ACHN (cell line): ENCODE data around the gene COPRS.
"Not testable (repeated sequence)": the region's sequence is repeated elsewhere in the genome, so short reads cannot be mapped to it uniquely, and the experiment has no call there.

Experiments
- DNase-seq: peaks from one replicate; pipeline ENCODE4 v3.0.0-alpha.2; 2015
- in situ Hi-C: cut with HindIII; loops from 2 replicates; pipeline ENCODE4 v1.10.0; 2017; ENCODE audit warnings: low sequenced_read_pairs, low pct_ligation_motif_present, low pct_unique_long_range_greater_than_20kb

COPRS gene

DNA sequence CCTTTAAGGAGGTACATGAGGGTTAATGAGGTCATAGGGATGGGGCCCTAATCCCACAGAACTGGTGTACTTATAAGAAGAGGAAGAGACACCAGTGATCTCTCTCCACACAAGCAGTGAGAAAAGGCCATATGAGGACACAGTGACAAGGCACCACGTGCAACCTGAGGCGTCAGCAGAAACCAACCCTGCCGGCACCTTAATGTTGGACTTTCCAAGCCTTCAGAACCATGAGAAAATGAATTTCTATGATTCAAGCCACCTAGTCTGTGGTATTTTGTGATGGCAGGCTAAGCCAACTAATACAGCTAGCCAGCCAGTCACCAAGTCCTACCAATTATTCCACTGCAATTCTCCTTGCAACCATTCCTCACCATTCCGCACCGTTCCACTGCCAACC is 39.5 kb downstream of the COPRS start:
- in situ Hi-C loops = no loop called here
- DNase-seq = no peak

DNA sequence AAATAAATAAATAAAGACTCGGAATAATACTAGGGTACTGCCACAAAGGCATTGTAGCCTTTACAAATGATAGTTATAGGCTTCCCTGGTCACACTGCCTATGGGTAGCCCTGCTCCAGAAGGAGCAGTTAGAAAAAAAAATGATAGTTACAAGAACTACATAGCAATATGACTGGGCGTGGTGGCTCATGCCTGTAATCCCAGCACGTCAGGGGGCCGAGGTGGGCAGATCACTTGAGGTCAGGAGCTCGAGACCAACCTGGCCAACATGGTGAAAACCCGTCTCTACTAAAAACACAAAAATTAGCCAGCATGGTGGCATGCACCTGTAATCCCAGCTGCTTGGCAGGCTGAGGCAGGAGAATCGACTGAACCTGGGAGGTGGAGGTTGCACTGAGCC is 40.2 kb downstream of the COPRS start:
- in situ Hi-C loops = not testable (repeated sequence)

GRCh38 chr17:31815212-31815730 is 43.8 kb downstream of the COPRS start:
- DNase-seq = no peak
- in situ Hi-C loops = no loop called here

More for the DNA sequence above, 40.2 kb downstream of the COPRS start:
- DNase-seq = not testable (repeated sequence)

DNA sequence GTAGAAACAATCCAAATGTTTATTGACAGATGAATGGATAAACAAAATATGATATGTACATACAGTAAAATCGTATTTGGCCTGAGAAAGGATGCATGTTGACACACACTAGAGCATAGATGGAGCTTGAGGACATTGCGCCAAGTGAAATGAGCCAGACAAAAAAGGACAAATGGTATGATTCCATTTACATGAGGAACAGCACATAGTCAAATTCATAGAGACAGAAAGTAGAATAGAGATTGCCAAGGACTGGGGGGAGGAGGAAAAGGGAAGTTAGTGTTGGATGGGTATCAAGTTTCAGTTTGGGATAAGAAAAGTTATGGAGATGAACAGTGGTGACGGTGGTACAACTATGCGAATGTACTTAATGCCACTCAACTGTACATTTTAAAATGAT is 47.9 kb downstream of the COPRS start:
- in situ Hi-C loops = no loop called here
- no peak for DNase-seq

GRCh38 chr17:31809876-31810275 is 49.2 kb downstream of the COPRS start:
- in situ Hi-C loops, DNase-seq: not testable (repeated sequence)

DNA sequence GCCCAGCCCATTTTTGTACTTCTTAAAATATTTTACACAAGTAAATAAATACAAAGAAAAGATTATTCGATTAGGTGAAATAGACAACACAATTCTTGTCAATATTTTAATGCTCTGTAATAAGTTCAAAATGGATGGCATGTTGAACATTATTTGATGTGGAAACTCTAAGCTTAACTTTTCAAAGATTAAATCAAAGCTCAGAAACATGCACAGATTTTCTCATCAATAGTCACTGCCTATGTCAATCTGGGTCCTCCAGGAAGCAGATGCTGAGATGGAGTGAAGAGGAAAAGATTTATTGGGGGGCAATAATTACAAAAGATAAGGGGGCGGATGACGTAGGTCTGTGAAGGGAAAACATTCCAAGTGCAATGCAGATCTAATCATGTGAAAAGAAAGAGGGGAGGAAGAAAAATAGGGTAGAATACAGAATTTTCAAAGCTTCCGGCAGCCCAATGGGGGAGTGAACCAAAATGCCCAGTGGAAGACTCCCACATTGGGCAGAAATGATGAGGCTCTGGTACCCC is 50.5 kb downstream of the COPRS start:
- no peak for DNase-seq
- in situ Hi-C loops = no loop called here

DNA sequence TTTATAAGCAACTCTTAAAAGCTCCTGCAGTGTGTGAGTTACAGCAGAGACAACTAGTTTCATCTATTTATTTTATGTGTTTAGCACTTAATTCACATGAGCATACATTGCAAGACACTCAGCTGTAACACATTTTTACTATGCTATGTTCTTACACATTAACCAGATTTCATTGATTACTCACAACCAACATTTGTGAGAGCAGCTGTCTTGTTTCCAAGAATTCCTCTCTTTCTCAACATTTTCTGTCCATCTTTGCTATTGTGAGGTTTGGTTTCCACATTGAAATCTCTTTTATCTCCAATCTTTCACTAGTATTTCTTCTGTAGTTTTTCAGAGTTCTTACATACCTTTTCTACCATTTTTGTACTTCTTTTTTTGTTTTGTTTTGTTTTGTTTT is 51.2 kb downstream of the COPRS start:
- in situ Hi-C loops = no loop called here
- no peak for DNase-seq

- in situ Hi-C loops = no loop called here
- DNase-seq = no peak
Observed at GRCh38 chr17:31806921-31807320, 52.1 kb downstream of the COPRS start.

DNA sequence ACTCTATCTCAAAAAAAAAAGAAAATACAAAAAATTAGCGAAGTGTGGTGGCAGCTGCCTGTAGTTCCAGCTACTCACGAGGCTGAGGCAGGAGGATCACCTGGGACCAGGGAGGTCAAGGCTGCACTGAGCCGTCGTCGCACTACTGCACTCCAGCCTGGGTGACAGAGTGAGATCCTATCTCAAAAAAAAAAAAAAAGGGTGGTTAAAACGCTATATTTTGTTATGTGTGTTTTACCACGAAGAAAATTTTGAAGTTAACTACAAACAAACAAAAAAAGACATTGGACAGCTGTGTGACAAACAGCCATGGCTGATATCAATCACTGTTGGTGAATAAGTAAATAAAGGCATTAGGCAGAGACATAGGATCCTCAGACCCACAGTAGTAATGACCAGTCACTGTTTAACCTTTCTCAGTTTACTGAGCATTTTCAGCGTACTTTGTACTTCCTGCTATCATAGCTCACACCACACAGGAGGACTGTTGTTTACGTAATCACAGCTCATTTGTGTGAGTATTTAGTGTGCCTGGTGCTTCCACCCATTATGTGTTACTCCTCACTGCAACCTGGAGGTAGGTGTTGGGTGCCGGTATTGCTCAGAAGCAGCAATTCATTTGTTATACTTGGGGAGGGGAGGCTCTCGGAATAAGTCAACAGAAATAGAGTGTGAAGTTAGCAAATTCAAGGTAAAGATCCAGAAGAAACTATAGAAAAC is 55.4 kb downstream of the COPRS start:
- DNase-seq = no peak

GRCh38 chr17:31802502-31802901 is 56.5 kb downstream of the COPRS start:
- in situ Hi-C loops = no loop called here
- DNase-seq = no peak

More for the DNA sequence above, 55.4 kb downstream of the COPRS start:
- in situ Hi-C loops = no loop called here
